GM18868 (cell line): Measurements from ENCODE around the gene CERKL.
A peak's percentile ranks its signal among the peaks of the same experiment; 100 is the strongest.

ENCODE experiments used
- ATAC-seq: cut with Tn5 transposase; IDR thresholded peaks from one replicate; pipeline ENCODE4 v1.9.1; 2021; ENCODE audit warnings: mild to moderate bottlenecking, moderate library complexity; ENCODE audit not compliant: unreplicated experiment

Gene CERKL

DNA sequence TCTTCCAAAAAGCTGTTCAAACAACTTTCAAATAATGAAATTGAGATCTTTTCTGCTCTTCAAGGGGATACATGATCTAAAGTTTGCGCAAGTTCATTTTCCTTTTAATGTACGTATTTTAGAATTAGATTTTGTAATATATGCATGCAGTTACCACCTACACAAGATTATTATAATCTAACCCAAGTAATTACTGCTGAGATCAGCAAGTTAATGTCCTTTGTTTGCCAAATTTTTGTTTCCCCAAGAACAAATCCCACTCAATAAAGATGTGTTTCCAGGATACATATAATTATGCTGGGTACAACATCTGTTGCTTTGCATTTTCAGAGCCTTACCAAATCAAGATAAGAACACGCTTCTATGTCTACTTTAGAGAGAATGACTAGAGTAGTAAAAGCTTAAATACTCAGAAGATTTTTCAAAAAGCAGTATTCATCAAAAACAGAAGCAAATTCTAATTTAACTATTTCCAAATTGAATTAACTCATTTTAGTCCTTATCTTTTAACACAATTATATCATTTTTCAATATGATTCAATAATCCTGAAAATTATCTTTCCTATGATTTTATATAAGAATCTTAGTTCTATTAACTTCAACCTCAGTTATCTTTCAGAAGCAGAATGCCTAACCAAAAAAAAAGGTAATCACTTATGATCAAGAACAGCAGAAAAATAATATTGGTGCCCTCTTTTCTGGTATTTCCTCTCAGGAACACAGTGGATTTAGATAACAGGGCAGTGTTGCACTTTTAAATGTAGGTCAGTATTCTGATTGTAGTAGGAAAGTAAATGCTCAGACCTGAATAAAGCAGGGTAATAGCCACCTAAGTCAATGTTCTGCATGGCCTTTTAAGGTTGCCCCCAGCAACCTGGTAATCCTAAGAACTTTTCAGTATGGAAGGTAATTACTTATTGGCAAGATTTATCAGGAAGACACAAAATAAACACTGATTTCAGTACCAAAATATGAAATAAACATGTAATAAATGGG lies 28.0 kb downstream of the CERKL start:
- no peak for ATAC-seq

DNA sequence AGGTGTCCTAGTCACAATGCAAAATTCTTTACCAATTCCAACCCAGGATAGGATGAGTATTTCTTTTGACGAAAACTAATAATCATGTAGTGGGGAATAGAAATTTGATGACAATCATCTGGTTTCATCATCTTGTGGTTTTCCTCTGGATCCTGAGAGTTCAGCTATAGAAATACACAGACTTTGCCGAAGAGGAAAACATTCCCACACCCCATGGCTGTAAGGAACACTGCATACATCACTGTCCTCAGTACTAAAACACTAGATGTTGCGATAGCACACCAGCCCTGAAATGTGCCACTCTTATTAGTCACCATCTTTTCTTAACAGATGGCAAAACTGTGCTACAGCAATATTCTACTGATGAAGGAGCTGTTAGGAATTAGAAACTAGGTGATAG lies 29.4 kb downstream of the CERKL start:
- ATAC-seq, result no peak

DNA sequence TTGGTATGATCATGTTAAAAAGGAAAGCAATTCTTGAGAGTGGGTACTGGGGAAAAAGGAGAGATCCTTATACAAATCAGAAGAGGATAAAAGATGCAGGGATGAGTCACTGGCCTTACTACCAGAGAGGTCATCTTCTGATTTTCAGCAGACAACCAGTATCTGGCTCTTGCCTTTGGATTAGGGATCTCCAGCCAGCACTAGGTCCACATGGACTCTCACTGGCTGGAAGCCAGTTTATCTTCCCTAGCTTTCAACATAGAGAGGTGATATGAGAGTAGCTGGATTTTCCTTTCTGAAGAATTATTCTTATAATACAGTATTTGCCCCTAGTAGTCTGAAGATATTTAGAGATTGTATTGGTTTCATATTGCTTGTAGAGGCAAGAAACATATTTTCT lies 30.2 kb downstream of the CERKL start:
- ATAC-seq, result no peak

DNA sequence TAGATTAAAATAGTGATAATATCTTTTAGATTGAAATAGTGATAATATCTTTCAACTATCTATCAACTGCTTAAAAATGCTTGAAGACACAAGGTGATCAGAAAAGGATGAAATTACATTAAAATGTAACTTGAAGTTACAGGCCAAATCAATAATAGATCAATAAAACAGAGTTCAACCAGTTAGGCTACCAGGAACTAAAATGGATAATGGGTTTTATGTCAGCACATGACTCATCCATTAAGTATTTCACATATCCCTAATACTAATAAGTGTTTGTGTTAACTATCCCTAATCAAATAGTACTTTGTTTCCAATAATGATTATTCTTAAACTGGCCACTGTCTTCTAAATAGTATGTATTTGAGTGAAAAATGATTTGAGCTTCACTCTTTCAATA lies 33.7 kb downstream of the CERKL start:
- ATAC-seq, result no peak

DNA sequence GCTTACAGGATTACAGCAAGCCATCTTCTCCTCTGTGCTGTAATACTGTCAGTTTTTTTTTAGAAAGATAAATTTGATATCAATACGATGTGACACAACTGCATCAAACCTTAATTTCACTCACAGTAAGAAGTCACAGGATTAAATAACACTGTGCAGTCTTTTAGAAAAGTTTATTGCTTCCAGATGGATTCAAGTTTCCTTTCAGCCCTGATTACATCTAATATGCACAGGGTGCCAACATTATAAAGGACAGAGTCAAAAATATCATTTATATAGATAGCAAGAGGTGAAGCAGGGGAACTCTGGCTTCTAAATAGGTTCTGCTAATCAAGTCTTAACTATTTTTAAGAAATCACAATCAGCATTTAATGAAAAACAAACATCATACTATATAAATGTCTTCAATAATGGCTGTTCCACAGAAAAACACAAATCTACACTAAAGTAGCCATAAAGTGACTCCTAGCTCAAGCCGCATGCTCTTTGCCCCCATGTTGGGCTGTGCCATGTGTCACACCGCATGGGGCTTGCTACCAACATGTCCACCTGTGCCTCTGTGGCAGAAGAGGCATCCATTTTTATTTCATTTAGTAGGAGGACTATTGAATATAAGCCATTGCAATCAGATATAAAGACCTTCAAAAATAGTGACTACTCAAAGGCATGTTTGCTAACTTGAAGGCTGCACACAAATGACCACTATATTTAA lies 35.0 kb downstream of the CERKL start:
- no peak for ATAC-seq

DNA sequence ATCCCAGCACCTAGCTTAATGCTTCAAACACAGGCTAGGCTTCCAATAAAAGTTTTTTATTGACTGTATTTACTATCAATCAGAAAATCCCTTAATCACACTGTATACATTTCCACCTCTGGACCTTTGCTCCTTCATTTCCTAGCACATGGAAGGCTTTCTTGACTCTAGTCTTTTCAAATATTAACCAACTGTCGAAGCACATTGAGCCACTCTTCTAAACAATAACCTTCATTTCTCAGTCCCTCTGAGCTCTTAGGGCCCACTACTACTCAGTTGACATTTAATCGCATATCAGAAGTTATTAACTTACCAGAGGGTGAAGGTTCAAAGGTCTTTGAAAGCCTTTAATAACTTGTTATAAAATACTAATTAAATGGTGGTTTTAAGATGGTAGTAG lies 37.4 kb downstream of the CERKL start:
- ATAC-seq, result no peak

DNA sequence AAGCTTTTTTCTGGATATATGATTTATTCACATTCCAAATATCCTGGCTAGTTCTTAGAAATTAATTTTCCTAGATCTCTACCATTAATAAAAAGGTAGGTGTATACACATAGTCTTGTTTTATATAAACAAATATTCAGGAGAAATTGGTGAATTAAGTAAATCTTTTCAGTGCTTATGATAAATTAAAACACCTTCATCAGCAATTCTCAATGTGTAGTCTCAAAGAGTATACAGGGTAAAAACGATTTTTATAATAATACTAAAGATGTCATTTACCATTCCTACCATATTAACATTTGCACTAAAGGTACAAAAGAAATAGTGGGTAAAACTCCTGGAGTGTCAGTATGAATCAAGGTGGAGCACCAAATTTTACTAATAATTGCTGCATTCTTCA lies 40.2 kb downstream of the CERKL start:
- ATAC-seq, result no peak

DNA sequence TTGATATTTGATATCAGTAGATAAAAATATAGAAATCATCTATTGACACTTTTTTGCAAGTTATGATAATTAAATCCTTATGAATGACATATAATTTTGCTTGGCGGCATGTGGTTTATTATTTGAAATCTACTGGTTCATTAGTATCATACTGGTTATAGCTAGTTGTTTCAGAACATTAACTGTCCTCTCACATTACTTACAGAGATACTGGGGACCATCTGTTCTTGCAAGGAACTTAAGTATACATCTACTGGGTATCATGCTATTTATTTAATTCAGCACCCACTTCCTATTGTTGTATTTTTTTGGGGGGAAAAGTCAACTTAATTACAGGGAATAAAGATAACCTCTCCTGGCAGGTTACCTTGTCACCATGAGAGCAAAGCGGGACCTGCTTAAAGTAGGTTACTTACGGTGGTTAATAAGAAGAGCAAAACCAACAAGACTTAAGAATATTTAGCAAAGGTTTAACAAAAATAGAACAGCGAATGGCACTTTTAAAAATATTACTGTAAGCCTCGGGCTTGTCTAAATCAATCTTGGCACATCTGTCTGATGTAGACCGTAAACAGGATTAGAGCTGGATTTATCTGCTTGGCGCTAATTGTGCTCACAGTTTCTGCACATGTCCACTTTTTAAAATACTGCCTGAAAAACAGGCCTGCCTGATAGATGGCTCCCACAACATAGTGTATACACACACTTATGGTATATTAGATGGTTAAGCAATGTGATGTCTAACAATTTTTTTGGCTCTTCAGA lies 41.8 kb downstream of the CERKL start:
- ATAC-seq, result no peak

DNA sequence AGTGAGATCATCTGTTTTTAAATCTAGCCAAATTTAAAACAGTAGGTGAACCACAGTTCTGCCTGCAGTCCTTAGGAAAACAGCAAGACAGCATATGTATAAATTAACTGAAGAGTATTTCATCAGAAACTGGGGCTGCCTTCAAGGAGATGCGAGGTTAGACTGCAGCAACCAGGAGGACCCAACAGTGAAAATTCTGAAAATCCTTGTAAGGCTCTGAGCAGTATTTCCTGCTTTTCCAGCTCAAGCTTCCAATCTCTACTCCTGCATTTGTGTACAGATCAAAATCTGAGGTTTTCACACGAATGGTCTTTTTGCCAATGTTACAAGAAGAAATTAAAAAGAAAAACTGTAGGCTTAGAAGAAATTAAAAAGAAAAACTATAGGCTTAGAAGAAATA lies 43.7 kb downstream of the CERKL start:
- no peak for ATAC-seq

DNA sequence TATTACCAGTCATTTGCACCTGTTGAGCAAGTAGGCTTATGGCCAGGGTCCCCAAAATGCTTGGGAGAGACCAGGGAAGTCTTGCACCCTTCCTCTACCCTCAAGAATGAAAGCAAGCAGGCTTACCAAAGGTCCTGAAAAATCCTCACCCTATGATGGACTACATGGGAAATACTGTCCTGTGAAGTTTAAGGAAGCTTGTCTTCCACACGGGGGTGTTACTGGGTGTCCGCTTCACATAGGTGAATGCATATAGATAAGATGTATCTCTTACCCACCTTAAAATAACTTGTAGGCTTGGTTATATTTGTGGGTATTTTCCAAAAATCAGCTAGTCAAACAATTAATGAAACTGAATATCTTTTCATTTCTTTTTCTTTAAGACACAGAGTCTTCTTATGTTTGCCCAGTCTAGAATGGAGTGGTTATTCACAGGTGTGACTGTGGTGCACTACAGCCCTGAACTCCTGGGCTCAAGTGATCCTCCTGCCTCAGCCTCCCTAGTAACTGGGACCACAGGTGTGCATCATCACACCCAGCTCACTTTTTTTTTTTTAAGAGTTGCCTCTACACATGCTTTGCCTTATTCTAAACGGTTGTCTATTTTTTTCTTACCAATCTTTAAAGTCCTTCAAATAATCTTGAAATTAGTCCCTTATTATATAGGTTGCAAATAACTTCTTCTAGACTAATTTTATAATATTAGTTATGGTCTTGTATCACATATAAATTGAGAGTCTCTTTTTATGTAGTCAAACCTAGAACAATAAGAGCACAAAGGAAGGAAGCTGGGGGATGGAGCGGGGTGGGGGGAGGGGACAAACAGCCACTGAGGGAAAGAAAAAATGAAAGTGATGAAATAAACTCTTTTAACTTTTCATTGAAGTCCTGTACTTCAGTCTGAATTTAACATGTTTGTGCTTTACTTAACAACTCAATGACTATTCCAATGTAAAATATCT lies 49.0 kb downstream of the CERKL start:
- no peak for ATAC-seq

DNA sequence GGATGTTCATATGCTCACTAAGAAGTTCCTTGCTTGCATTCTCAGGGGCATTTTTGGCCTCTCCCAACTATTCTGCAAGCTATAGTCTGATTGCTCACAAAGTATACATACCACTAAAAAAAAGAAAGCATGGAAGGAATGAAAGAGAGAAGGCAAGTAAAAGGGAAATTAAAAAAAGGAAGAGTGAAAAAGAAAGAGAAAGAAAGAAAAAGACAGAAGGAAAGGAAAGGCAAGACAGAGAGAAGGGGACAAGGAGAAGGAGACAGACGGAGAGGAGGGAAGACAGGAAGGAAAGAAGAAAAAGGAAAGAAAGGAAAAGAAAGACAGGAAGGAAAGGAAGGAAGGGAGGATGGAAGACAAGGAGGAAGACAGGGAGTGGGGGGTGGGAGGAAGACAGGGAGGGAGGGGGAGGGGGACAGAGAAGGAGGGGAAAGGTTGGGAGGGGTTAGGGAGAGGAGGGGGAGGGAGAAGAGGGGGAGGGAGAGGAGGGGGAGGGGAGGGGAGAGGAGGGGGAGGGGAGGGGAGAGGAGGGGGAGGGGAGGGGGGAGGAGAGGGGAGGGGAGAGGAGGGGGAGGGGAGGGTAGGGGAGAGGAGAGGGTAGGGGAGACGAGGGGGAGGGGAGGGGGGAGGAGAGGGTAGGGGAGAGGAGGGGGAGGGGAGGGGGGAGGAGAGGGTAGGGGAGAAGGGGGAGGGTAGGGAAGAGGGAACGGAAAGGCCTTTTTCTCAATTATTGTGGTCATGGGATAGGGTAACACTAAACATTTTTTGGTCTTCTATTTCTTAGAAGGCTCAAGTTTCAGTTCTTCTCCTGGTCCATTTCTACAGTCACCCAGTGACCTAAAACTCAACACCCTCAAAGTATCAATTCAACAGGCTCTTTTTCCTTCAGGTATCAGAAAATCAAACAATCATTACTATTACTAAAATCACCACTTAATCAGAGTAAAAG lies 50.7 kb downstream of the CERKL start:
- no peak for ATAC-seq

DNA sequence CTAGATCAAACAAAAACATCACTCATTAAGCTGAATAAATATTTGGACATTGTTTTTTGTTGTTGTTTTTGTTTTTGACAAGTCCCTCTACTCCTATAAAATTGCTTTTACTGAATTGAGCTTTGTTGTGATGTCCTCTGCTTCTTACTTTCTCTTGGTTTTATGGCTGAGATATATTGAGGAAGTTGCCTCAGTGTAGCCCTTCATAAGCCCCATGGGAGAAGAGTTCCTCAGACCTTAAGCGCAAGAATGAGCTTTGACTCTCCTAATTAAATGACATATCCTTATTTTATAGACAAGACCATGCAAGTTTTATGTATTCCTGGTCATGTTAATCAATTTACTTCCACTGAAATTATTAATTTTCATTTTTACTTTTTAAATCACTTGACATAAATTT lies 54.9 kb downstream of the CERKL start:
- no peak for ATAC-seq

DNA sequence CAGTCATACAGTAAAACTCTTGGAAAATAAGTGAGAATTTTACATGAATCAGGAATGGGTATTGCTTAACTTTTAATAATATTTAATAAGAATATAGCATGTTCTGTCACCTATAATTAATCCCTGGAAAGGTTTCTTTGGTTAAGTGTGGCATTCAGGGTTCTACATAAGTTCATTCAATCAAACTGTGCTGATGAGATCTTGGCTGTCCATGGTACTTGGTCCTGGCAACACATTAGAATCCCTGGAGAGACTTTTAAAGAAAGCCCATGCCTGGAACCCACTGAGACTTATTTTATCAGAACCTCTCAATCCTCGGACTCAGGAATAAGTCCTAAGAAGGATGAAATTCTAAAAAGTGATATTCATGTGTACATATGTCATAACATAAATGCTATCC lies 60.3 kb downstream of the CERKL start:
- ATAC-seq, result no peak

DNA sequence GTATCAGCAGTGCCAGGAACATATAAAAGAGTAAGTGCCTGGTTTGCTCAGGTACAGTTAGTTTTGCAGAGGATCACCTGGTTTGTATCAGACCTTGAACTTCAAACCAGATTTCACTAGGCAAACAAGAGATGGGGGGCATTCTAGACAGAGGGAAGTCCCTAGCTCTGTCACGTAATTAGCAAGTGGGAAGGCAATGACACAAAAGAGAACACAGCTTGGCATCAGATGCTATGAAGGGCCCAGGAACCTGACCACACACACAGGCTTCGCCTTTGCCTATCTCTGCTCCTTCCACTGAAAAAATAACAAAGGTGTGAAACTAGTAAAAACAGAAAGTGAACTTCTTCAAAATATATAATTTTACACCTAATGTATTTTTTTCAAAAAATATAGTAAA lies 62.6 kb downstream of the CERKL start:
- ATAC-seq, result peak; percentile 92

DNA sequence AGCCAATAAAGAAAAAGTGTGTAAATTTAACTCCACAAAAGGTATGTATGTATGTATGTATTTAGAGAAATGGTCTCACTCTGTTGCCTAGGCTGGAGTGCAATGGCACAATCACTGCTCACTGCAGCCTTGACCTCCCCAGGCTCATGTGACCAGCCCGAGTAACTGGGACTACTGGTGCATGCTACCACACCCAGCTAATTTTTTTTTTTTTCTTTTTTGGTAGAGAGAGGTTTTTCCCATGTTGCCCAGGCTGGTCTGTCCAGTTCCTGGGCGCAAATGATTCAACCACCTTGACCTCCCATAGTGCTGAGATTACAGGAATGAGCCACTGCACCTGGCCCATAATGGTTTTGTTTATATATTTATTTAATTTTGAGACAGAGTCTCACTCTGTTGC lies 67.1 kb downstream of the CERKL start:
- ATAC-seq, result no peak

DNA sequence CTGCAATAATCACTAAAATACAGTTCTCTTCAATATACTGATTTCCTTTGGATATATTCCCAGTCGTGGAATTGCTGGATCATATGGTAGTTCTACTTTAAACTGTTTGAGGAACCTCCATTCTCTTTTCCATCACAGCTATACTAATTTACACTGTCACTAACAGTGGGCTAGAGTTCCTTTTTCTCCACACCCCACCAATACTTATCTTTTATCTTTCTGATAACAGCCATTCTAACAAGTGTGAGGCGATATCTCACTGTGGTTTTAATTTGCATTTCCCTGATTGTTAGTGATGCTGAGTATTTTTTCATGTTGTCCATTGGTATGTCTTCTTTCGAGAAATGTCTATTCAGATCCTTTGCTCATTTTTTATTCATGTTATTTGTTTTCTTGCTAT lies 68.4 kb downstream of the CERKL start:
- ATAC-seq, result no peak

DNA sequence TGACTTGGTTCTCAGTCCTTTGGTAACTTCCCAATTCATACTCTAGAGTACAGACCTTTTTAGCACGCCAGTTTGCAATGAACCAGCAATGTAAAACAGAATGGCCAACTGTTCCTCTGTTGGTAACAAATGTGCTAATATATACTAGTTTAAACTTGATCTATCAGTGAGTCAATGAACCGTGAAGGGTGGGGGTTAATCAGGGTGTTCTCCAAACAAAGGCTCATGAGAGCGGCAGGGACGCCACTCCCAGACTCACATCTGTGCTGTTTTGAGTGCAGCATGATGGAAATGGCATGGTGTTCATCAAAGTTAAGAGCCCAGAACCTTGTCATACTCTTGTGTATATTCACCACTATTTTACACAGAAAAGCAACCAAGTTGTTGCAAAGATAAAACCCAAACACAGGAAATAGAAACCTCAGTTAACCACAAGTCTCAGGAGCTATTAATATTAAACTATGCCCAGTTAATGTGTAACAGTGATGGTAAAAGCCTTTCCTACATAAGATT lies 70.3 kb downstream of the CERKL start:
- peak; percentile 82 for ATAC-seq

DNA sequence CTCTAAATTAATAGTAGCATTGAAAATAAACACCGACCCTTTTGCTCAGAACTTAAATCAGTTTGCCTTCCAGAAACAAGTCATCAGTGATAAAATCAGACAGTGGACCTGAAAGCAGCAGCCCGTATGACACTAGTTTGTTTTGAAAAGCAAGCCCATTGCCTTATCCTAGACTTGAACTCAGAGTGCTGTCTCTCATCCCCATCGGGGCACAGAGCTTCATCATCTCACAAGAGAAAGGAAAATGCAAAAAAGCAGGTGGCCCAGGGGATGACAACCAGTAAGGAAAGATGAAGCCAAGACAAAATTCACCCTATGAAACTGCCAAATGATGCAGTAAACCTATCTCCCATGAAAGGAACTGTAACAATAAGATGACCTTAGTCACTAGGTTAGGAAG lies 71.2 kb downstream of the CERKL start:
- ATAC-seq, result no peak

DNA sequence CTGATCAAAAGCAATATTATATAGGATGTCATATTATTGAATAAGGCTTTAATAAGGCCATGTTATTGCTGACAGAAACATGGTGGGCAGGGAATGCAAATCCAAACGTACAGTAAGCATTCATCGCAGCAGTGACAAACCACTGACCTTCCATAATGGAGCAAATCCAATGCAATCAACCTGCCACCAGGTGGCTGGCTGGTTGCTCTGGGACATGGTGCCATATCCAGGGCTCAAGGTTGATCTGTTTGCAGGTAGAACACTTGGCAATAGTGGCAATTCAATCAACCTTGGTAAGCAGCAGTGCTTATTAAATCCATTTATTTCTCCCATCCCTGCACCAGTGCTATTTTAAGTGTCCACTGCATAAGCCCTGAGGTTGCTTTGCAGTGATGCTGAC lies 75.4 kb downstream of the CERKL start:
- ATAC-seq, result no peak
